ENCODE measurements around the gene PLA2G4B. TPM values are rescaled to one million over a fixed set of nuclear protein-coding genes. Genes with fewer than 3 reads are reported as not detected.

The PLA2G4B gene
- total and polyA plus RNA-seq, 4 donors, result 5.7 to 13.0 (median 10.6) TPM

GRCh38 chr15:41842229-41842628 lies 3.6 kb downstream of the PLA2G4B start:
- Histone ChIP-seq H3K27ac (ENCODE audit: low read depth in 1 of 2, low read length in 1 of 2) (no peak overlapping the region), H3K9me3 (ENCODE audit: control insufficient read depth in 4 of 4, insufficient read depth in 3 of 4, low read length in 3 of 4) (no peaks in the 10 kb centered on the region), H3K4me3 (no peak overlapping the region), H3K4me1 (ENCODE audit: control insufficient read depth in 5 of 5, insufficient read depth in 5 of 5, low read length in 5 of 5) (peaks cover 0 to 5% (median 4%) of the 10 kb centered on the region in 5 donors), H3K36me3 (ENCODE audit: control insufficient read depth in 4 of 4, insufficient read depth in 4 of 4, low read length in 4 of 4) (peaks cover 0 to 59% (median 13%) of the 10 kb centered on the region in 4 donors), H3K9ac (ENCODE audit: insufficient read depth in 1 of 2, low read length in 2 of 2) (no peak overlapping the region), H3K27me3 (ENCODE audit: control insufficient read depth in 3 of 3, insufficient read depth in 3 of 3, low read length in 2 of 3) (no peaks in the 10 kb centered on the region)
- DNase-seq (no peak), ATAC-seq (ENCODE audit: insufficient read depth, low FRiP score) (no peak)
- WGBS, 2 donors, result 71 to 74% methylated on average over 10 to 12 of the region's 12 CpGs
- no peak for TF ChIP-seq CTCF (IDR thresholded peaks at IDR 0.05; ENCODE audit: control extremely low read depth, extremely low read depth)

- Histone ChIP-seq H3K4me3 (no peak overlapping the region), H3K27me3 (ENCODE audit: control insufficient read depth in 3 of 3, insufficient read depth in 3 of 3, low read length in 2 of 3) (no peaks in the 10 kb centered on the region), H3K36me3 (ENCODE audit: control insufficient read depth in 4 of 4, insufficient read depth in 4 of 4, low read length in 4 of 4) (peaks cover 0 to 71% (median 20%) of the 10 kb centered on the region in 4 donors), H3K9me3 (ENCODE audit: control insufficient read depth in 4 of 4, insufficient read depth in 3 of 4, low read length in 3 of 4) (no peaks in the 10 kb centered on the region), H3K27ac (ENCODE audit: low read depth in 1 of 2, low read length in 1 of 2) (no peak overlapping the region), H3K4me1 (ENCODE audit: control insufficient read depth in 5 of 5, insufficient read depth in 5 of 5, low read length in 5 of 5) (peaks cover 0 to 11% (median 4%) of the 10 kb centered on the region in 5 donors), H3K9ac (ENCODE audit: insufficient read depth in 1 of 2, low read length in 2 of 2) (no peak overlapping the region)
- WGBS, 2 donors, result 69 to 83% methylated on average over 8 to 10 of the region's 10 CpGs
- ATAC-seq (ENCODE audit: insufficient read depth, low FRiP score) (no peak), DNase-seq (no peak)
- no peak for TF ChIP-seq CTCF (IDR thresholded peaks at IDR 0.05; ENCODE audit: control extremely low read depth, extremely low read depth)
These were observed 4.9 kb downstream of the PLA2G4B start for GRCh38 chr15:41843571-41843970.

- H3K36me3 ChIP-seq (ENCODE audit: control insufficient read depth in 4 of 4, insufficient read depth in 4 of 4, low read length in 4 of 4), result peaks cover 0 to 76% (median 21%) of the 10 kb centered on the region in 4 donors
- ATAC-seq (ENCODE audit: insufficient read depth, low FRiP score) (no peak), DNase-seq (no peak)
- 89 to 91% methylated on average over 12 of the region's 12 CpGs for WGBS, 2 donors
- H3K27ac ChIP-seq (ENCODE audit: low read depth in 1 of 2, low read length in 1 of 2), result no peak overlapping the region
- no peak overlapping the region for H3K4me3 ChIP-seq
- peaks cover 0 to 23% (median 0%) of the 10 kb centered on the region in 5 donors for H3K4me1 ChIP-seq (ENCODE audit: control insufficient read depth in 5 of 5, insufficient read depth in 5 of 5, low read length in 5 of 5)
- no peak overlapping the region for H3K9ac ChIP-seq (ENCODE audit: insufficient read depth in 1 of 2, low read length in 2 of 2)
- TF ChIP-seq CTCF (IDR thresholded peaks at IDR 0.05; ENCODE audit: control extremely low read depth, extremely low read depth), result no peak
- H3K9me3 ChIP-seq (ENCODE audit: control insufficient read depth in 4 of 4, insufficient read depth in 3 of 4, low read length in 3 of 4), result no peaks in the 10 kb centered on the region
- no peaks in the 10 kb centered on the region for H3K27me3 ChIP-seq (ENCODE audit: control insufficient read depth in 3 of 3, insufficient read depth in 3 of 3, low read length in 2 of 3)
These were observed 6.2 kb downstream of the PLA2G4B start for GRCh38 chr15:41844814-41845213.

- DNase-seq, result no peak
- no peaks in the 10 kb centered on the region for H3K27me3 ChIP-seq (ENCODE audit: control insufficient read depth in 3 of 3, insufficient read depth in 3 of 3, low read length in 2 of 3)
- no peak overlapping the region for H3K4me3 ChIP-seq
- H3K36me3 ChIP-seq (ENCODE audit: control insufficient read depth in 4 of 4, insufficient read depth in 4 of 4, low read length in 4 of 4), result peaks cover 0 to 58% (median 16%) of the 10 kb centered on the region in 4 donors
- H3K27ac ChIP-seq (ENCODE audit: low read depth in 1 of 2, low read length in 1 of 2), result no peak overlapping the region
- 89 to 97% methylated on average over 14 of the region's 14 CpGs for WGBS, 2 donors
- peaks cover 0 to 29% (median 2%) of the 10 kb centered on the region in 5 donors for H3K4me1 ChIP-seq (ENCODE audit: control insufficient read depth in 5 of 5, insufficient read depth in 5 of 5, low read length in 5 of 5)
- no peaks in the 10 kb centered on the region for H3K9me3 ChIP-seq (ENCODE audit: control insufficient read depth in 4 of 4, insufficient read depth in 3 of 4, low read length in 3 of 4)
- ATAC-seq (ENCODE audit: insufficient read depth, low FRiP score), result no peak
- H3K9ac ChIP-seq (ENCODE audit: insufficient read depth in 1 of 2, low read length in 2 of 2), result no peak overlapping the region
- TF ChIP-seq CTCF (IDR thresholded peaks at IDR 0.05; ENCODE audit: control extremely low read depth, extremely low read depth), result no peak
These were observed 8.6 kb downstream of the PLA2G4B start for GRCh38 chr15:41847206-41847605.

All from lung (tissue), 12 donors.